Upper lobe of left lung (tissue), 6 donors: ENCODE data around the gene KCNJ11. TPM values are rescaled to one million over a fixed set of nuclear protein-coding genes. Genes with fewer than 3 reads are reported as not detected.

Experiments
- ATAC-seq, 2 donors: fragments of 200-7000 bp; cut with Tn5 transposase; one replicate each; pipeline ENCODE4 v1.9.1; 2022; ENCODE audit warnings: mild to moderate bottlenecking in 2 of 2, moderate library complexity in 2 of 2; ENCODE audit not compliant: low FRiP score in 2 of 2
- DNase-seq, 2 donors: peaks; one replicate each; pipeline ENCODE4 v3.0.0-alpha.2; 2019 to 2020
- H3K27ac ChIP-seq, 4 donors: fragments of 200-600 bp; sonication (generic); one replicate each; pipeline ENCODE4 v1.5.1; 2016 to 2019
- H3K27me3 ChIP-seq, 4 donors: fragments of 200-600 bp; sonication (generic); one replicate each; pipeline ENCODE4 v1.5.1; 2017 to 2019
- H3K36me3 ChIP-seq, 4 donors: fragments of 200-600 bp; sonication (generic); one replicate each; pipeline ENCODE4 v1.5.1; 2016 to 2019
- H3K4me1 ChIP-seq, 4 donors: fragments of 200-600 bp; sonication (generic); one replicate each; pipeline ENCODE4 v1.5.1; 2018 to 2019
- H3K4me3 ChIP-seq, 4 donors: fragments of 200-600 bp; sonication (generic); one replicate each; pipeline ENCODE4 v1.5.1; 2017 to 2019; ENCODE audit warnings: mild to moderate bottlenecking in 2 of 4, moderate library complexity in 1 of 4
- H3K9me3 ChIP-seq, 4 donors: fragments of 200-600 bp; sonication (generic); one replicate each; pipeline ENCODE4 v1.5.1; 2018 to 2019
- CTCF ChIP-seq, 6 experiments: fragments of 450-650 bp in 4 of 6; fragments of 200-600 bp in 2 of 6; sonication (generic) in 2 of 6; IDR thresholded peaks; one replicate each; pipeline ENCODE4 v1.5.1; 2016 to 2019; ENCODE audit warnings: antibody characterized with exemption in 6 of 6
- EP300 ChIP-seq, 4 donors: sonication (generic); formaldehyde crosslinking; IDR thresholded peaks; one replicate each; pipeline ENCODE4 v1.5.1; 2017; ENCODE audit warnings: antibody characterized with exemption in 4 of 4, control low read depth in 2 of 4
- POLR2A ChIP-seq, 4 donors: fragments of 450-650 bp; IDR thresholded peaks; one replicate each; pipeline ENCODE4 v1.5.1; 2016 to 2017; ENCODE audit warnings: antibody characterized with exemption in 4 of 4, mild to moderate bottlenecking in 2 of 4
- POLR2AphosphoS5 ChIP-seq, 2 donors: sonication (generic); formaldehyde crosslinking; IDR thresholded peaks; one replicate each; pipeline ENCODE4 v1.5.1; 2017; ENCODE audit warnings: antibody characterized with exemption in 2 of 2
- WGBS, 2 donors: methylation state at CpG; one replicate each; pipeline ENCODE4 v1.1.5; 2017 to 2018; 5-methylcytosine and 5-hydroxymethylcytosine counted together
- total RNA-seq, 6 donors: library from RNA; depleted of rRNA in 4 of 6; stranded (reverse); fragments of >200 nt in 4 of 6; gene quantifications; one replicate each; pipeline versions ENCODE4 v1.1.0 to v1.2.1, GENCODE V29; 2016 to 2021
- donor health status: DM: no; HTN: no; CAD: no; lungs with moderate emphysema.
- donor health status: DM: no; HTN: yes; CAD: no; lungs with severe emphysema.

Gene KCNJ11
- total RNA-seq, 6 donors from 2014 or later: 2.6 to 9.5 (median 5.7) TPM

DNA sequence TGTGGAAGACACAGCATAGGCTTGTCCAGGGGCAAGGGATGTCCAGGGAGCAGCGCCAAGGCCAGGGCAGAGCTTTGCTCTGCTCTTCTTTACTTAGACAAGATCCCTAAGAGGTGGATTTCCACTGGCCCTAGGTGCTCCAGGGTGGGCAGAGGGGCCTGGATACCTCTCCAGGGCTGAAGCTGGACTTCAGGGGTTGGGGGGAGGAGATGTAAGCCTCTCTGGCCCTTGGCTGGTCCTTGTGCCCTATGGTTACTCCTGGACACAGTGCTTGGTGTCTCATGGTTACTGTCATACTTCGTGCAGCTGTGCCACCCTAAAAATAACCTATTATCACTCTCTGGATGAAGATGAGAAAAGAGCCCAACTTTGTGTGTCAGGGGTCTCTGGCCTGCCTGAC lies 12.9 kb upstream of the KCNJ11 start:
- 88 to 92% methylated on average over 1 to 2 of the region's 2 CpGs for WGBS, 2 donors

DNA sequence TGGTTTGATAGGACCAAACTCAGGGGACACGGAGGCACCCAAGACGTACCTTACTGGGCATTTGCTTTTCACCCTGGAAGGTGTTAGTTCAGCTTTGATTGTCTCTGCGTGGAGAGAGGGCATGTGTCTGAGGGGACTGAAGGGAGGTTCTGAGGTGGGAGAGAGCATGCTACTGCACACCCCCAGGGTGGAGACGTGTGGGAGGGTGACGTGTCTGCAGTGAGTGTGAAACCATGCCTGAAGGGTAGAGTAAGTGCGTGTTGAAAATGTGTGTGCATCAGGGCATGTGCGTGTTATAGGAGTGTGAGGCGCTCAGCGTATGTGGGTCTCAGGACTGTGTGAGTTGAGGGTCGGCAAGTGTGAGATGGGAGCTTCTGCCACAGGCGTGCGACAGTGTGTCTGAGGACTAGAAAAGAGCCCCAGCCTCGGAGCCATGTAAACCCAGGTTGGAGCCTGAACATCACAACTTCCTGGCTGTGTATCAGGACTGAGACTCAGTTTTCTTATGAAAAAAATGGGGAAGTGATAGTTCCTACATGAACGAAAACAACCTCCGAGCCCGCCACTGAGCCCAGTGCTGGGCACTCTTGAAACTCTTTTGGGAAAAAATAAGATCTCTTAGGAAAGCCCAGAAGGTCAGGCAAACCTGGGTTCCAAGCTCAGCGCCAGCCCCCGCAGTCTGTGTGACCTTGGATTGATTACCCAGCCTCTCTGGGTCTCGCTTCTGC lies 11.8 kb upstream of the KCNJ11 start:
- no peak overlapping the region for H3K27ac ChIP-seq
- no peaks in the 10 kb centered on the region for H3K9me3 ChIP-seq
- TF ChIP-seq POLR2A (IDR thresholded peaks at IDR 0.05): no peak
- TF ChIP-seq EP300 (IDR thresholded peaks at IDR 0.05): no peak
- no peak for TF ChIP-seq CTCF (IDR thresholded peaks at IDR 0.05)
- TF ChIP-seq POLR2AphosphoS5 (IDR thresholded peaks at IDR 0.05): no peak
- DNase-seq (no peak), ATAC-seq (no peak)
- peaks cover 1 to 7% (median 3%) of the 10 kb centered on the region in 4 donors for H3K4me1 ChIP-seq
- 85 to 86% methylated on average over 16 to 19 of the region's 19 CpGs for WGBS, 2 donors
- H3K4me3 ChIP-seq: no peak overlapping the region
- H3K27me3 ChIP-seq: no peaks in the 10 kb centered on the region
- peaks cover 0 to 2% (median 0%) of the 10 kb centered on the region in 4 donors for H3K36me3 ChIP-seq

More for the DNA sequence above, 12.9 kb upstream of the KCNJ11 start:
- TF ChIP-seq CTCF (IDR thresholded peaks at IDR 0.05) (no peak), EP300 (IDR thresholded peaks at IDR 0.05) (no peak), POLR2A (IDR thresholded peaks at IDR 0.05) (no peak), POLR2AphosphoS5 (IDR thresholded peaks at IDR 0.05) (no peak)
- no peaks in the 10 kb centered on the region for H3K36me3 ChIP-seq
- no peak for DNase-seq
- no peaks in the 10 kb centered on the region for H3K9me3 ChIP-seq
- ATAC-seq: no peak
- no peak overlapping the region for H3K27ac ChIP-seq
- no peaks in the 10 kb centered on the region for H3K27me3 ChIP-seq
- H3K4me1 ChIP-seq: peaks cover 11 to 16% (median 13%) of the 10 kb centered on the region in 4 donors
- no peak overlapping the region for H3K4me3 ChIP-seq

- Histone ChIP-seq H3K4me3 (no peak overlapping the region), H3K9me3 (no peaks in the 10 kb centered on the region), H3K27ac (no peak overlapping the region), H3K27me3 (no peaks in the 10 kb centered on the region), H3K36me3 (peaks cover 0 to 6% (median 0%) of the 10 kb centered on the region in 4 donors), H3K4me1 (no peaks in the 10 kb centered on the region)
- DNase-seq (no peak), ATAC-seq (no peak)
- no peak for TF ChIP-seq POLR2A (IDR thresholded peaks at IDR 0.05)
- no peak for TF ChIP-seq CTCF (IDR thresholded peaks at IDR 0.05)
- no peak for TF ChIP-seq POLR2AphosphoS5 (IDR thresholded peaks at IDR 0.05)
- TF ChIP-seq EP300 (IDR thresholded peaks at IDR 0.05): no peak
Observed at GRCh38 chr11:17399236-17399635, 10.8 kb upstream of the KCNJ11 start.

DNA sequence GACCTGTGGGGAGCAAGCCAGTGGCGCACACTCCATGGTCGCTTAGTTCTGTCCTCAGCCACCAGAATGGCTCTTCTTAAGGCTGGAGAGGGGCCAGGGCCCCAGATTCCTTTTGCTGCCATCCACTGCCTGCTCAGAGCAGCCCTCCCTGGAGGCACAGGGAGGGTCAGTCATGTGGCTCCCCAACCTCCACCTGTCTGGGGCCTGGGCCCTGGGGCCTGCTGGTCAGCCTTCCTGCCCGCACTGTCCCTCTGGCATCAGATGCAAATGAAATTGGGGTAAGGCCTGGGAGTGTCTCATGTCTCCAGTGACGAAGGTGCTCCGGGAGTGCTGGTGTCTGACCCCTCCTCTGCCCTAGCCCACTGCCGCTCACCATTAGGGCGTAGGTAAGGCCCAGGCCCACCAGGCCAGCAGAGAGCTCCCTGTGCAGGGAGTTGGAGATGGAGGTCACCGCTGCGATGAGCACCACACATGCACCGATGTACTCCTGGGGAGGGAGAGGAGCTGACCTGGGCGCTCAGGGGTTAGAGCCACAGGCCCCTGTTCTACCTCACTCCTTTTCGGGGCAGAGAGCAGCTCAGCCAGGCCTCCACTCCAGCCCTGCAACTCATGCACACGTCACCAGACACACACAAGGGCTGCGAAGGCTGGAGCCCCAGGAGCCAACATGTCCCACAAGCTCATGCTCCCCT lies 9.0 kb upstream of the KCNJ11 start:
- no peaks in the 10 kb centered on the region for H3K4me1 ChIP-seq
- H3K27me3 ChIP-seq: no peaks in the 10 kb centered on the region
- TF ChIP-seq POLR2AphosphoS5 (IDR thresholded peaks at IDR 0.05) (no peak), EP300 (IDR thresholded peaks at IDR 0.05) (no peak), POLR2A (IDR thresholded peaks at IDR 0.05) (no peak), CTCF (IDR thresholded peaks at IDR 0.05) (no peak)
- H3K4me3 ChIP-seq: no peak overlapping the region
- WGBS, 2 donors: 92 to 100% methylated on average over 3 to 14 of the region's 14 CpGs
- H3K27ac ChIP-seq: no peak overlapping the region
- no peak for ATAC-seq
- DNase-seq: no peak
- H3K36me3 ChIP-seq: peaks cover 0 to 6% (median 0%) of the 10 kb centered on the region in 4 donors
- no peaks in the 10 kb centered on the region for H3K9me3 ChIP-seq
